Transverse colon (tissue), 4 donors: ENCODE data around the gene VGLL4.

Source experiments
- POLR2A ChIP-seq: fragments of 450-650 bp; IDR thresholded peaks from one replicate; pipeline ENCODE4 v1.6.1; 2016; ENCODE audit warnings: antibody characterized with exemption, mild to moderate bottlenecking, moderate library complexity
- POLR2AphosphoS5 ChIP-seq, 3 donors: sonication (generic); formaldehyde crosslinking; IDR thresholded peaks; one replicate each; pipeline ENCODE4 v1.6.1; 2016; ENCODE audit warnings: antibody characterized with exemption in 3 of 3
- TF ChIP-seq, protein P1 (sequence below), 5 experiments: fragments of 200-600 bp in 3 of 5; fragments of 450-650 bp in 2 of 5; sonication (generic) in 3 of 5; IDR thresholded peaks; 1 replicate in 2 of 5; 2 replicates in 3 of 5; pipeline ENCODE4 v1.5.1; 2016 to 2017; ENCODE audit warnings: antibody characterized with exemption in 5 of 5, inconsistent platforms in 3 of 5, mild to moderate bottlenecking in 2 of 5, moderate library complexity in 1 of 5

GRCh38 chr3:11581237-11582190 is 62.2 kb downstream of the VGLL4 start:
- TF ChIP-seq POLR2A = no peak
- TF ChIP-seq POLR2AphosphoS5 (IDR thresholded peaks at IDR 0.05) = no peak
- TF ChIP-seq, protein P1, sequence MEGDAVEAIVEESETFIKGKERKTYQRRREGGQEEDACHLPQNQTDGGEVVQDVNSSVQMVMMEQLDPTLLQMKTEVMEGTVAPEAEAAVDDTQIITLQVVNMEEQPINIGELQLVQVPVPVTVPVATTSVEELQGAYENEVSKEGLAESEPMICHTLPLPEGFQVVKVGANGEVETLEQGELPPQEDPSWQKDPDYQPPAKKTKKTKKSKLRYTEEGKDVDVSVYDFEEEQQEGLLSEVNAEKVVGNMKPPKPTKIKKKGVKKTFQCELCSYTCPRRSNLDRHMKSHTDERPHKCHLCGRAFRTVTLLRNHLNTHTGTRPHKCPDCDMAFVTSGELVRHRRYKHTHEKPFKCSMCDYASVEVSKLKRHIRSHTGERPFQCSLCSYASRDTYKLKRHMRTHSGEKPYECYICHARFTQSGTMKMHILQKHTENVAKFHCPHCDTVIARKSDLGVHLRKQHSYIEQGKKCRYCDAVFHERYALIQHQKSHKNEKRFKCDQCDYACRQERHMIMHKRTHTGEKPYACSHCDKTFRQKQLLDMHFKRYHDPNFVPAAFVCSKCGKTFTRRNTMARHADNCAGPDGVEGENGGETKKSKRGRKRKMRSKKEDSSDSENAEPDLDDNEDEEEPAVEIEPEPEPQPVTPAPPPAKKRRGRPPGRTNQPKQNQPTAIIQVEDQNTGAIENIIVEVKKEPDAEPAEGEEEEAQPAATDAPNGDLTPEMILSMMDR (IDR thresholded peaks at IDR 0.05) = no peak
